GM12878 (cell line): ENCODE measurements around the gene IRAG1.

Source experiments
- MXI1 ChIP-seq: fragments of 150-350 bp; IDR thresholded peaks from 2 replicates; pipeline ENCODE4 v1.6.1; 2011; ENCODE audit warnings: low read depth, mild to moderate bottlenecking, inconsistent platforms, low read length, improper control_type of control experiment
- NR2C2 ChIP-seq: IDR thresholded peaks from 2 replicates; pipeline ENCODE4 v1.6.1; 2011; ENCODE audit warnings: borderline replicate concordance, low read depth; ENCODE audit not compliant: control insufficient read depth, insufficient read length
- POLR2A ChIP-seq: IDR thresholded peaks from 2 replicates; pipeline ENCODE4 v1.6.1; 2011; ENCODE audit warnings: low read depth, mild to moderate bottlenecking, low read length
- SP1 ChIP-seq: IDR thresholded peaks from one replicate; pipeline ENCODE4 v1.6.1; 2011; ENCODE audit warnings: low read depth, low read length
- TF ChIP-seq, protein P1 (sequence below), 3 experiments: IDR thresholded peaks in 2 of 3; conservative IDR thresholded peaks in 1 of 3; 2 replicates each; pipeline ENCODE4 v1.5.1; 2011; ENCODE audit warnings: low read depth in 3 of 3, low read length in 3 of 3, mild to moderate bottlenecking in 3 of 3, control low read depth in 2 of 3, moderate library complexity in 2 of 3, inconsistent platforms in 1 of 3, mixed read lengths in 1 of 3; ENCODE audit not compliant: control insufficient read depth in 2 of 3, insufficient read depth in 1 of 3; ENCODE audit errors: extremely low read depth in 1 of 3
- TF ChIP-seq, protein P2 (sequence below): IDR thresholded peaks from 2 replicates; pipeline ENCODE4 v1.6.1; 2011; ENCODE audit warnings: mild to moderate bottlenecking, low read depth, low read length, moderate library complexity; ENCODE audit not compliant: insufficient replicate concordance

DNA sequence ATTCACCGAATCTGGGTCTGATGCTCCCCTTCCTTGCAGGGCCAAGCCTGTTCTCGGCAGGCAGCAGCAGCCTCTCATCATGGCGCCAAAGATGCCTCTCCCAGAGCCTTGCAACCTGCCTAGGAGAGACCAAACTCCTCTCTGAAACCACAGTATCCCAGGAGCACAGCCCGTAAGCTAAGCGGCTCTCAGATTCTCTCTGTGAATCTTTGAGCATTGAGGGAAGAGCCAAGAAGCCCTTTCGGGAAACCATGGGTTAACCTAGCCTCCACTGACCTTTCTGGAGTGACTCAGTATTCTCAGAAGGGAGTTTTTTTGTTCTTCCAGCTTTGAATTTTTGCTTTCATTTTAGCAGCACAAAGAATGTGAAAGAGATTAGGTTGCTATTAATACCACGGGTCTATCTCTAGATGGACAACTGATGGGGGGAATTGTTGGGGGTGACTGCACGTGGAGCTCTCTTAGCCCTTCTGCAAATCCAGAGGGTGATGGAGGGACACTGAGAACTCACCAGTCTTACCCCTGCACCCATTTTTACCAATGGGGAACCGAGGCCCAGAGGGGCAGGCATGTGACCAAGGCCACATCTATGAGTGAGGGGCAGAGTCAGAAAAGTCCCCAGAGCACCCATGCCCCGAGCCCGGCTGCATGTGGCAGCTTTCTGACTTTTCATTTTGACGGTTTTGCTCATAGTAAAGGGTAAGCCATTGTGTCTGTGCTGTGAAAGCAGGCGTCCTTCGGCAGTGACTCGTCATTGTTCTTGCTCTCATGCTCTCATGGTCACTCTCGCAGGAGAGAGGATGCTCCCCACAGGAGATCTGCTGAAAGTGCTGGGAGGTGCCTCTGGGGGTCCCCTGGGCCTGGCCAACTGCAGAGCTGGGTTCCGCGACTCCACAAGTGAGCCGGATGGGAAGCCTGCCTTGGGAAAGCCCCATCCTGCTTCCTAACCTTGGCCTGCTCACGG, 36.0 kb downstream of the IRAG1 start:
- no peak for TF ChIP-seq SP1
- TF ChIP-seq, protein P1, sequence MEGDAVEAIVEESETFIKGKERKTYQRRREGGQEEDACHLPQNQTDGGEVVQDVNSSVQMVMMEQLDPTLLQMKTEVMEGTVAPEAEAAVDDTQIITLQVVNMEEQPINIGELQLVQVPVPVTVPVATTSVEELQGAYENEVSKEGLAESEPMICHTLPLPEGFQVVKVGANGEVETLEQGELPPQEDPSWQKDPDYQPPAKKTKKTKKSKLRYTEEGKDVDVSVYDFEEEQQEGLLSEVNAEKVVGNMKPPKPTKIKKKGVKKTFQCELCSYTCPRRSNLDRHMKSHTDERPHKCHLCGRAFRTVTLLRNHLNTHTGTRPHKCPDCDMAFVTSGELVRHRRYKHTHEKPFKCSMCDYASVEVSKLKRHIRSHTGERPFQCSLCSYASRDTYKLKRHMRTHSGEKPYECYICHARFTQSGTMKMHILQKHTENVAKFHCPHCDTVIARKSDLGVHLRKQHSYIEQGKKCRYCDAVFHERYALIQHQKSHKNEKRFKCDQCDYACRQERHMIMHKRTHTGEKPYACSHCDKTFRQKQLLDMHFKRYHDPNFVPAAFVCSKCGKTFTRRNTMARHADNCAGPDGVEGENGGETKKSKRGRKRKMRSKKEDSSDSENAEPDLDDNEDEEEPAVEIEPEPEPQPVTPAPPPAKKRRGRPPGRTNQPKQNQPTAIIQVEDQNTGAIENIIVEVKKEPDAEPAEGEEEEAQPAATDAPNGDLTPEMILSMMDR (IDR thresholded peaks at IDR 0.05 in 2 of 3, conservative IDR thresholded peaks at IDR 0.05 in 1 of 3; ENCODE audit: control insufficient read depth in 2 of 3, extremely low read depth in 1 of 3, insufficient read depth in 1 of 3, low read depth in 3 of 3, low read length in 3 of 3) = no peak
- TF ChIP-seq POLR2A = no peak
- TF ChIP-seq, protein P2, sequence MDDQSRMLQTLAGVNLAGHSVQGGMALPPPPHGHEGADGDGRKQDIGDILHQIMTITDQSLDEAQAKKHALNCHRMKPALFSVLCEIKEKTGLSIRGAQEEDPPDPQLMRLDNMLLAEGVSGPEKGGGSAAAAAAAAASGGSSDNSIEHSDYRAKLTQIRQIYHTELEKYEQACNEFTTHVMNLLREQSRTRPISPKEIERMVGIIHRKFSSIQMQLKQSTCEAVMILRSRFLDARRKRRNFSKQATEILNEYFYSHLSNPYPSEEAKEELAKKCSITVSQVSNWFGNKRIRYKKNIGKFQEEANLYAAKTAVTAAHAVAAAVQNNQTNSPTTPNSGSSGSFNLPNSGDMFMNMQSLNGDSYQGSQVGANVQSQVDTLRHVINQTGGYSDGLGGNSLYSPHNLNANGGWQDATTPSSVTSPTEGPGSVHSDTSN = no peak
- TF ChIP-seq NR2C2 = no peak
- no peak for TF ChIP-seq MXI1
